Smooth muscle cell (in vitro differentiated cells): Measurements from ENCODE around the gene GLDN. TPM values are rescaled to one million over a fixed set of nuclear protein-coding genes. Genes with fewer than 3 reads are reported as not detected.

Source experiments
- DNase-seq: peaks from one replicate; lab custom pipeline; 2025; ENCODE audit not compliant: unreplicated experiment; lab: John Stamatoyannopoulos, UW
- H2AFZ ChIP-seq: fragments of 200-600 bp; sonication (generic); 2 replicates; pipeline ENCODE4 v1.6.0; 2016; ENCODE audit warnings: antibody characterized with exemption, low read depth, mild to moderate bottlenecking
- H3F3A ChIP-seq: fragments of 200-600 bp; sonication (generic); 2 replicates; pipeline ENCODE4 v1.6.0; 2017; ENCODE audit warnings: antibody characterized with exemption, low read depth
- H3K27ac ChIP-seq: fragments of 200-600 bp; sonication (generic); 2 replicates; pipeline ENCODE4 v1.5.1; 2016; ENCODE audit warnings: low read depth, mild to moderate bottlenecking
- H3K27me3 ChIP-seq: fragments of 200-600 bp; sonication (generic); 2 replicates; pipeline ENCODE4 v1.6.1; 2016; ENCODE audit warnings: low read depth, mild to moderate bottlenecking
- H3K36me3 ChIP-seq: fragments of 200-600 bp; sonication (generic); 2 replicates; pipeline ENCODE4 v1.5.1; 2016; ENCODE audit warnings: low read depth
- H3K4me1 ChIP-seq: fragments of 200-600 bp; sonication (generic); 2 replicates; pipeline ENCODE4 v1.5.1; 2016; ENCODE audit warnings: low read depth
- H3K4me2 ChIP-seq: fragments of 200-600 bp; sonication (generic); 2 replicates; pipeline ENCODE4 v1.6.0; 2016; ENCODE audit warnings: mild to moderate bottlenecking
- H3K4me3 ChIP-seq: fragments of 200-600 bp; sonication (generic); 2 replicates; pipeline ENCODE4 v1.5.1; 2016; ENCODE audit warnings: mild to moderate bottlenecking
- H3K79me2 ChIP-seq: fragments of 200-600 bp; sonication (generic); 2 replicates; pipeline ENCODE4 v1.6.0; 2016; ENCODE audit warnings: low read depth, mild to moderate bottlenecking
- H3K9ac ChIP-seq: fragments of 200-600 bp; sonication (generic); 2 replicates; pipeline ENCODE4 v1.6.0; 2016; ENCODE audit warnings: low read depth
- H3K9me3 ChIP-seq: fragments of 200-600 bp; sonication (generic); replicated peaks from 2 replicates; pipeline ENCODE4 v1.5.1; 2016; ENCODE audit warnings: low read depth
- H4K20me1 ChIP-seq: fragments of 200-600 bp; sonication (generic); 2 replicates; pipeline ENCODE4 v1.6.0; 2016; ENCODE audit warnings: low read depth
- CTCF ChIP-seq: fragments of 200-600 bp; sonication (generic); IDR thresholded peaks from 2 replicates; pipeline ENCODE4 v1.5.1; 2017; ENCODE audit warnings: borderline replicate concordance, mild to moderate bottlenecking, antibody characterized with exemption; ENCODE audit not compliant: insufficient read depth, poor library complexity, severe bottlenecking
- WGBS: methylation state at CpG from one replicate; pipeline ENCODE4 v1.1.7; 2016; ENCODE audit warnings: low lambda C conversion rate; 5-methylcytosine and 5-hydroxymethylcytosine counted together
- polyA plus RNA-seq: library from polyadenylated mRNA; unstranded; fragments of >200 nt; fragmentation: Nextera tagmentation; extraction: Ambion mirVana; gene quantifications from 2 replicates; pipeline ENCODE4 v1.2.1, GENCODE V29; 2016
- total RNA-seq: library from RNA; depleted of rRNA; stranded (reverse); fragments of >200 nt; gene quantifications from 2 replicates; pipeline ENCODE4 v1.2.3, GENCODE V29; 2014

Gene GLDN
- total and polyA plus RNA-seq, 2 experiments from 2014 or later: 0.18 to 0.81 TPM

- Histone ChIP-seq H3K27me3 (no peaks in the 10 kb centered on the region), H3K9me3 (no peaks in the 10 kb centered on the region), H3K4me2 (no peak overlapping the region), H2AFZ (no peak overlapping the region), H3K9ac (no peak overlapping the region), H3K4me1 (no peaks in the 10 kb centered on the region), H3F3A (no peaks in the 10 kb centered on the region), H4K20me1 (no peaks in the 10 kb centered on the region), H3K79me2 (no peaks in the 10 kb centered on the region), H3K36me3 (no peaks in the 10 kb centered on the region), H3K27ac (no peak overlapping the region), H3K4me3 (no peak overlapping the region)
- DNase-seq: no peak
- TF ChIP-seq CTCF: no peak
- 68% methylated on average over 6 of the region's 6 CpGs for WGBS
Observed at GRCh38 chr15:51302480-51302879, 39.0 kb upstream of the GLDN start.

GRCh38 chr15:51303462-51303980 is 37.9 kb upstream of the GLDN start:
- H3K4me1 ChIP-seq: no peaks in the 10 kb centered on the region
- H3K9ac ChIP-seq: no peak overlapping the region
- H3K4me3 ChIP-seq: no peak overlapping the region
- 90% methylated on average over 2 of the region's 2 CpGs for WGBS
- H3K79me2 ChIP-seq: no peaks in the 10 kb centered on the region
- H3K4me2 ChIP-seq: no peak overlapping the region
- H4K20me1 ChIP-seq: no peaks in the 10 kb centered on the region
- no peaks in the 10 kb centered on the region for H3K36me3 ChIP-seq
- DNase-seq: no peak
- no peak for TF ChIP-seq CTCF
- no peaks in the 10 kb centered on the region for H3F3A ChIP-seq
- no peaks in the 10 kb centered on the region for H3K27me3 ChIP-seq
- no peak overlapping the region for H2AFZ ChIP-seq
- no peak overlapping the region for H3K27ac ChIP-seq
- H3K9me3 ChIP-seq: no peaks in the 10 kb centered on the region

DNA sequence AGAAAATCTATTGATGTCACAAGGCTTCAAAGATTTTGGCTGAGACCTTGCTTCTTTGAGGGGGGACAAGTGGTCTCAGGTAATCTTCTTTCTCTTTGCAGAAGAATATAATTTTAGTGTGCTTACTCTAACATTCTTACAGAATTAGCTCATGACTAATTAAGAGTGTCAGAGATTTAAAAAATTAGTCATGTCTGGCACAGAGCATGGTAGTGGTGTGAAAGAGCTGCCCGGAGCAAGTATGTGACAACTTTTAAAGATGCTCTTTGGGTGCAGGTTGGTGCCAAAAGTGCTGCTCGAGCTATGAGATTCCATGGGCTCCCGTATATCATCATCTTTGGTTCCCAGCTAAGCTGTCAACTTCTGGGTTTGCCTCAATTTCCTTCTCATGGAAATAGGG is 34.1 kb upstream of the GLDN start:
- 92% methylated on average over 3 of the region's 3 CpGs for WGBS
- Histone ChIP-seq H3K9me3 (no peaks in the 10 kb centered on the region), H3F3A (no peaks in the 10 kb centered on the region), H3K36me3 (no peaks in the 10 kb centered on the region), H3K27me3 (no peaks in the 10 kb centered on the region), H2AFZ (no peak overlapping the region), H3K4me1 (no peaks in the 10 kb centered on the region), H3K4me3 (no peak overlapping the region), H3K9ac (no peak overlapping the region), H3K79me2 (no peaks in the 10 kb centered on the region), H3K27ac (no peak overlapping the region), H3K4me2 (no peak overlapping the region), H4K20me1 (no peaks in the 10 kb centered on the region)
- DNase-seq: no peak
- no peak for TF ChIP-seq CTCF

GRCh38 chr15:51307811-51308210 is 33.6 kb upstream of the GLDN start:
- Histone ChIP-seq H4K20me1 (no peaks in the 10 kb centered on the region), H3K4me3 (no peak overlapping the region), H3K4me1 (no peaks in the 10 kb centered on the region), H3K36me3 (no peaks in the 10 kb centered on the region), H2AFZ (no peak overlapping the region), H3K27ac (no peak overlapping the region), H3K9me3 (no peaks in the 10 kb centered on the region), H3K27me3 (no peaks in the 10 kb centered on the region), H3F3A (no peaks in the 10 kb centered on the region), H3K9ac (no peak overlapping the region), H3K4me2 (no peak overlapping the region), H3K79me2 (no peaks in the 10 kb centered on the region)
- DNase-seq: no peak
- no peak for TF ChIP-seq CTCF
- 93% methylated on average over 3 of the region's 3 CpGs for WGBS
